Subcutaneous adipose tissue (tissue), 4 donors: Measurements from ENCODE around the gene EPS8L2. TPM values are rescaled to one million over a fixed set of nuclear protein-coding genes. Genes with fewer than 3 reads are reported as not detected.

Experiments
- total RNA-seq, 4 donors: library from RNA; depleted of rRNA; stranded (reverse); fragments of >200 nt; gene quantifications; one replicate each; pipeline ENCODE4 v1.1.0, GENCODE V29; 2016
- TF ChIP-seq, protein P1 (sequence below): fragments of 450-650 bp; IDR thresholded peaks from one replicate; pipeline ENCODE4 v1.5.1; 2016; ENCODE audit warnings: low read depth, mild to moderate bottlenecking, control low read depth, antibody characterized with exemption, moderate library complexity

Gene EPS8L2
- total RNA-seq, 4 donors from 2014 or later = 3.8 to 20.0 (median 9.7) TPM

DNA sequence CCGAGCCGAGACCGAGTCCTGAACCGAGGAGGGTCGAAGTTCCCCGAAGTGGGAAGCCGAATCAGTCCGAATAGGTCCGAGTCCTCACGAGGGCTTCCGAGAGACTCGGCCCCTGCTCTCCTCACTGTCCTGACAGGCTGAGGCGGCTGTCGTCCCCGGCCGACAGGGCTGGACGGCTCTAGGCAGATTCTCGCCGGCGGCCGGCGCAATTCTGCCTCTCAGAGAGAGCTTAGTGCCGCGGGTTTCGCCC lies 10.8 kb upstream of the EPS8L2 start:
- TF ChIP-seq, protein P1, sequence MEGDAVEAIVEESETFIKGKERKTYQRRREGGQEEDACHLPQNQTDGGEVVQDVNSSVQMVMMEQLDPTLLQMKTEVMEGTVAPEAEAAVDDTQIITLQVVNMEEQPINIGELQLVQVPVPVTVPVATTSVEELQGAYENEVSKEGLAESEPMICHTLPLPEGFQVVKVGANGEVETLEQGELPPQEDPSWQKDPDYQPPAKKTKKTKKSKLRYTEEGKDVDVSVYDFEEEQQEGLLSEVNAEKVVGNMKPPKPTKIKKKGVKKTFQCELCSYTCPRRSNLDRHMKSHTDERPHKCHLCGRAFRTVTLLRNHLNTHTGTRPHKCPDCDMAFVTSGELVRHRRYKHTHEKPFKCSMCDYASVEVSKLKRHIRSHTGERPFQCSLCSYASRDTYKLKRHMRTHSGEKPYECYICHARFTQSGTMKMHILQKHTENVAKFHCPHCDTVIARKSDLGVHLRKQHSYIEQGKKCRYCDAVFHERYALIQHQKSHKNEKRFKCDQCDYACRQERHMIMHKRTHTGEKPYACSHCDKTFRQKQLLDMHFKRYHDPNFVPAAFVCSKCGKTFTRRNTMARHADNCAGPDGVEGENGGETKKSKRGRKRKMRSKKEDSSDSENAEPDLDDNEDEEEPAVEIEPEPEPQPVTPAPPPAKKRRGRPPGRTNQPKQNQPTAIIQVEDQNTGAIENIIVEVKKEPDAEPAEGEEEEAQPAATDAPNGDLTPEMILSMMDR = no peak

DNA sequence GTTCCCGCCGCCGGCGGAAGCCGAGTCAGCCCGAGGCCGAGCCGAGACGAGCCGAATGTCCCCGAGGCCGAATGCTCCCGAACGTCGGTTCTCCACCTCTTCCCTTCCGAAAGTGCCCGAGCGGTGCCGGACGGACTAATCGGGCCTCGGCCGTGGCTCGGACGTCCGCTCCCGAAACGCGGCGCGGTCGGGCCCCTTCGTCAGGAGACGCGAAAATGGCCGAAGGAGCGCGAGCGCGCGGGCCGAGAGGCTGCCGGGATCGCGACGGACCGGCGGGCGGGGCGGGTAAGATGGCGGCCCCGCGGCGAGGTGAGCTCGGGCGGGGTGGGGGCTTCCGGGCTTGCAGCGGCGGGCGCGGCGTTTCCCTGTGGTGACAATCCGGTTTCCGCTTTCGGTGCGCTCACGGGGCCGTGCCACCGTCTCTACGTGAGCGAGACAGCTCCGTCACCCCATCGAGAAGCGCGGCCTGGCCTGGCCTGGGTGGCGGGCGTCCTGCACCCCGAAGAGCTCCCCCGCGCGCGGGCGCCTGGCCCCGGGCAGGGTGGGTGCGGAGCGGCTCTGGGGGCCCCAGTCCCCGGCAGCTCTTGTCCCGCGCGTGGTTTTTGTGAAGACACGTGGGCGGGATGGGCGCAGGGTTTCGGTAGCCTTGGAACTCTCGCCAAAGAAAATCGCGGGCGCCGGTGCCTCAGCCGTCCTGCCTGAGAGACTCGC lies 10.3 kb upstream of the EPS8L2 start, which contains the start of gene TMEM80:
TSS of gene TMEM80 (plus strand) at position 279 of the 711 bp plus-strand sequence. CDS start at position 291, 12 bp downstream.
- TF ChIP-seq, protein P1 = no peak

DNA sequence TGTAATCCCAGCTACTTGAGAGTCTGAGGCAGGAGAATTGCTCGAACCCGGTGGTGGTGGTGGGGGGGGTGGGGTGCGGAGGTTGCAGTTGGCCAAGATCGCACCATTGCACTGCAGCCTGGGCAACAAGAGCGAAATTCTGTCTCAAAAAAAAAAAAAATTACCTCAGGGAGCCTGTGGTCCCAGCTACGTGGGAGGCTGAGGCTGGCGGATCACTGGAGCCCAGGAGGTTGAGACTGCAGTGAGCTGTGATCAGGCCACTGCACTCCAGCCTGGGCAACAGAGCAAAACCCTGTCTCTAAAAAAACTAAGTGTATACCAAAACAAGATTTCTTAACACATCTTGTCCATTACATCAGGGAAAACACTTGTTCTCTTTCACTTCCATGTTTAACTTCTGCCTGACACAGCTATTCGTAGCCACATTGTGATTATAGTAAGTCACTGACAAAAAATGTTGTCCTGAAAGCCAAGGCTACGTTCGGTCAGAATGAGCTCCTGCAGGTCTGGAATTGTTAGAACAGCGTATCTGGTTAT lies 9.0 kb upstream of the EPS8L2 start:
- TF ChIP-seq, protein P1 = no peak

DNA sequence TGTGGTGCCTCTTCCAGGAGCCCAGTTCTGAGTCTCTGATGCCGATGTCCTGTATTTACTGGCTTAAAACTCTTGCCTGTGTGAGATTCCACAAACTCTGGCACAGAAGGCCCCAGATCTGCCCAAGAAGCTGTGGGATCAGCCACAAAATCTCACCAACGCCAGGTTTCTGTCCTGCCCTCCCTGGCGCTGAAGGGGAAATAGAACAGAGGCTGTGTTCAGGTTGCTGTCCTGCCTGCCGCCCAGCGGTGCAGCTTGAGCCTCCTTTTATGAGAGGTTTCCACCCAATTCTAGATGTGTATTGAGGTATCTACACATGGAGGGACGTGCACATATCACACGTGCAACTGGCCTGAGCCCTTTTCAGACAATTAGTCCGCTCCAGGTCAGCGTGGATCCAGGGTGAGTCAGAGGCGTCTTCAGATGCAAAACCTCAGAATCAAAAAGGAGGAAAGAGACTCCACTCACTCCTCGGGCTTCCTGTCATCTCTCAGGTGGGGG lies 8.2 kb upstream of the EPS8L2 start:
- TF ChIP-seq, protein P1 = no peak

DNA sequence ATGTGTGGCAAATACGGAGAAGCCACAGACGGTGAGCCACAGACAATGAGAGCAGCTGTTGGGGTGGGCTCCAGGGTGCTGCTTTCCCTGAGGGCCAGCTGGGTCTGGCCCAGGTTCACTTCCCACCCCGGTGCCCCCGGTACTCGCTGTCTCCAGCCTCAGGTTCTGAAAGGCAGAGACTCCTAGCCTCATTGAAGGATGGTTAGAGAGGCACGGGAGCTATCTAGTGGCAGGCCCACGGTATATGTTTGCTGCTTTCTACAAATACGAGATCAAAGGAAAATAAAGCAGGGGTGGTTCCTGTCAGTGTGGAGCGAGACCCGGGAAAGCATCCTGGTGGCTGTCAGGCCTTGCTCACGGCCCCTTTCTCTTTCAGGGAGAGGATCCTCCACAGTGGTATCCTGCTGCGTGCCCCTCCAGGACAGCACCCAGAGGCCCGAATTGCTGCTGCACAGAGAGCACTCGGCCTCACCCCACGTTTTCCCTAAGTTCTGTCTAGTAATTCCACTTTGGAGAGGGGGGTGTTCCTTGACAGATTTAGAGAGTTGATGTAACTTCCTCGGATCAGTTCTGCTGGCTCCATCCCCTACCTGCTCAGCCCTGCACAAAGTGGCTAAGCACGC lies 7.4 kb upstream of the EPS8L2 start:
- TF ChIP-seq, protein P1 = no peak

DNA sequence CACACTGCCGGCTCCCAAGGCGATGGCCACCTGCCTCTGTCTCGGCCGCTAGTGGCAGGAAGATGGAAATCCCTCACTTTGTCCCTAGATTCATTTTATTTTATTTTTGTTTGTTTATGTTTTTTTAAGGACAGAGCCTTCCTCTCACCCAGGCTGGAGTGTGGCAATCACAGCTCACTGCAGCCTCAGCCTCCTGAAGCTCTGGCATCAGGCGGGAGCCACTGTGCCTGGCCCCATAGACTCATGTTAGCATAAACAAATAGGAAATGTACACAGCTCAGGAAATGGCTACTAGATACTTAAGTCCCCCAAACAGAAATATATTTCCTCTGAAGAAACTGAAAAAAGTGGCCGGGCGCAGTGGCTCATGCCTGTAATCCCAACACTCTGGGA lies 6.9 kb upstream of the EPS8L2 start:
- TF ChIP-seq, protein P1 = no peak

DNA sequence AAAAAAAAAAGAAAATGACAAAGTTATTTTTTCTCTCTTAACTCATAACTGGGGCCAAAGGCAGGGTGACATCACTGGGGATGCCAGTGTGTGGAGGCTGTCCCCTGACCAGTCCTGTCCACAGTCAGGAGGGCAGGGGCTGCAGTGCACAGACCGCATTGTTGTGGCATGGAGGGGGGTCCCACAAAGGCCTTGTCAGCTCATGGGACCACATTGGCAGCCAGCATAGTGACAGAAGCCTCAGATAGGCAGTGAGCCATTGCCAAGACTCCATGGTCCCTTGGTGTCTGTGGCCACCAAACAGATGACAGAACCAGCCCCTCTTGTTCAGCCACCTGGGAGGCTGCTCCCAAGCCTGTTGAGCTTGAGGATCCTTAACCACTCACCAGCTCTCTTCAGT lies 6.3 kb upstream of the EPS8L2 start:
- TF ChIP-seq, protein P1 = no peak
